Measurements from ENCODE around the gene ASB5.
"Not testable (repeated sequence)": the region's sequence is repeated elsewhere in the genome, so short reads cannot be mapped to it uniquely, and the experiment has no call there.

Gene ASB5

GRCh38 chr4:176293660-176294059, 24.6 kb upstream of the ASB5 start:
- no peak for DNase-seq
- H3K9me3 Mint-ChIP-seq = no peaks in the 10 kb centered on the region
- no peak overlapping the region for H3K4me3 Mint-ChIP-seq
- no peak overlapping the region for H3K27ac Mint-ChIP-seq
- no peak for ATAC-seq (replicated peaks)
- H3K4me1 Mint-ChIP-seq (ENCODE audit: low read depth in 2 of 2) = no peaks in the 10 kb centered on the region
- H3K36me3 Mint-ChIP-seq (ENCODE audit: insufficient read depth) = no peaks in the 10 kb centered on the region
- peaks cover 7 to 12% of the 10 kb centered on the region in 2 donors for H3K27me3 Mint-ChIP-seq

- no peaks in the 10 kb centered on the region for H3K36me3 Mint-ChIP-seq (ENCODE audit: insufficient read depth)
- no peak for ATAC-seq (replicated peaks)
- DNase-seq = no peak
- H3K27me3 Mint-ChIP-seq = peaks cover 7 to 18% of the 10 kb centered on the region in 2 donors
- H3K9me3 Mint-ChIP-seq = no peaks in the 10 kb centered on the region
- H3K27ac Mint-ChIP-seq = no peak overlapping the region
- no peak overlapping the region for H3K4me3 Mint-ChIP-seq
- H3K4me1 Mint-ChIP-seq (ENCODE audit: low read depth in 2 of 2) = no peaks in the 10 kb centered on the region
Observed at GRCh38 chr4:176292920-176293319, 23.9 kb upstream of the ASB5 start.

GRCh38 chr4:176291748-176292147, 22.7 kb upstream of the ASB5 start:
- ATAC-seq (replicated peaks) = no peak
- H3K27ac Mint-ChIP-seq = no peak overlapping the region

GRCh38 chr4:176290520-176290919, 21.5 kb upstream of the ASB5 start:
- H3K4me3 Mint-ChIP-seq = no peak overlapping the region
- ATAC-seq (replicated peaks) = no peak
- no peak for DNase-seq
- no peaks in the 10 kb centered on the region for H3K36me3 Mint-ChIP-seq (ENCODE audit: insufficient read depth)
- H3K27ac Mint-ChIP-seq = no peak overlapping the region
- H3K9me3 Mint-ChIP-seq = no peaks in the 10 kb centered on the region
- H3K4me1 Mint-ChIP-seq (ENCODE audit: low read depth in 2 of 2) = no peaks in the 10 kb centered on the region
- peaks cover 7 to 18% of the 10 kb centered on the region in 2 donors for H3K27me3 Mint-ChIP-seq

More at GRCh38 chr4:176291748-176292147, 22.7 kb upstream of the ASB5 start:
- no peaks in the 10 kb centered on the region for H3K36me3 Mint-ChIP-seq (ENCODE audit: insufficient read depth)
- DNase-seq = no peak
- no peaks in the 10 kb centered on the region for H3K4me1 Mint-ChIP-seq (ENCODE audit: low read depth in 2 of 2)
- peaks cover 7 to 18% of the 10 kb centered on the region in 2 donors for H3K27me3 Mint-ChIP-seq
- no peak overlapping the region for H3K4me3 Mint-ChIP-seq
- no peaks in the 10 kb centered on the region for H3K9me3 Mint-ChIP-seq

GRCh38 chr4:176289561-176289960, 20.5 kb upstream of the ASB5 start:
- Mint-ChIP-seq H3K27me3 (peaks cover 7 to 18% of the 10 kb centered on the region in 2 donors), H3K4me3 (no peak overlapping the region), H3K27ac (no peak overlapping the region)

GRCh38 chr4:176288020-176288419, 19.0 kb upstream of the ASB5 start:
- ATAC-seq (replicated peaks) (no peak), DNase-seq (no peak)
- Mint-ChIP-seq H3K4me3 (no peak overlapping the region), H3K27ac (no peak overlapping the region), H3K36me3 (ENCODE audit: insufficient read depth) (no peaks in the 10 kb centered on the region), H3K4me1 (ENCODE audit: low read depth in 2 of 2) (no peaks in the 10 kb centered on the region), H3K27me3 (peaks cover 7 to 17% of the 10 kb centered on the region in 2 donors), H3K9me3 (no peaks in the 10 kb centered on the region)

More at GRCh38 chr4:176289561-176289960, 20.5 kb upstream of the ASB5 start:
- ATAC-seq (replicated peaks) (no peak), DNase-seq (no peak)
- Mint-ChIP-seq H3K4me1 (ENCODE audit: low read depth in 2 of 2) (no peaks in the 10 kb centered on the region), H3K9me3 (no peaks in the 10 kb centered on the region), H3K36me3 (ENCODE audit: insufficient read depth) (no peaks in the 10 kb centered on the region)

- no peaks in the 10 kb centered on the region for H3K9me3 Mint-ChIP-seq
- DNase-seq = no peak
- H3K4me3 Mint-ChIP-seq = no peak overlapping the region
- peaks cover 7 to 19% of the 10 kb centered on the region in 2 donors for H3K27me3 Mint-ChIP-seq
- no peak overlapping the region for H3K27ac Mint-ChIP-seq
- no peak for ATAC-seq (replicated peaks)
- no peaks in the 10 kb centered on the region for H3K36me3 Mint-ChIP-seq (ENCODE audit: insufficient read depth)
- H3K4me1 Mint-ChIP-seq (ENCODE audit: low read depth in 2 of 2) = no peaks in the 10 kb centered on the region
Observed at GRCh38 chr4:176287546-176287945, 18.5 kb upstream of the ASB5 start.

GRCh38 chr4:176286728-176287127, 17.7 kb upstream of the ASB5 start:
- Mint-ChIP-seq H3K4me1 (ENCODE audit: low read depth in 2 of 2) (no peaks in the 10 kb centered on the region), H3K27ac (no peak overlapping the region), H3K36me3 (ENCODE audit: insufficient read depth) (no peaks in the 10 kb centered on the region), H3K9me3 (no peaks in the 10 kb centered on the region), H3K27me3 (peaks cover 7 to 19% of the 10 kb centered on the region in 2 donors), H3K4me3 (no peak overlapping the region)
- DNase-seq (no peak), ATAC-seq (replicated peaks) (no peak)

GRCh38 chr4:176279560-176279959, 10.5 kb upstream of the ASB5 start:
- H3K36me3 Mint-ChIP-seq (ENCODE audit: insufficient read depth); DNase-seq; H3K4me1 Mint-ChIP-seq (ENCODE audit: low read depth in 2 of 2); H3K27ac Mint-ChIP-seq; H3K4me3 Mint-ChIP-seq; ATAC-seq (replicated peaks); H3K9me3 Mint-ChIP-seq: not testable (repeated sequence)
- H3K27me3 Mint-ChIP-seq = peaks cover 33 to 39% of the 10 kb centered on the region in 2 donors

GRCh38 chr4:176277162-176277904, 8.3 kb upstream of the ASB5 start:
- DNase-seq (peak in 2 of 3 experiments; percentile 1 to 4), ATAC-seq (replicated peaks) (peak; percentile 66)
- no peaks in the 10 kb centered on the region for H3K36me3 Mint-ChIP-seq (ENCODE audit: insufficient read depth)
- H3K9me3 Mint-ChIP-seq = no peaks in the 10 kb centered on the region
- H3K27me3 Mint-ChIP-seq = peaks cover 33 to 39% of the 10 kb centered on the region in 2 donors
- no peaks in the 10 kb centered on the region for H3K4me1 Mint-ChIP-seq (ENCODE audit: low read depth in 2 of 2)
- no peak overlapping the region for H3K27ac Mint-ChIP-seq
- peak overlapping the region in 1 of 2 donors; percentile 14 for H3K4me3 Mint-ChIP-seq

- H3K4me3 Mint-ChIP-seq = no peak overlapping the region
- no peak for ATAC-seq (replicated peaks)
- no peaks in the 10 kb centered on the region for H3K36me3 Mint-ChIP-seq (ENCODE audit: insufficient read depth)
Observed at GRCh38 chr4:176276710-176277109, 7.7 kb upstream of the ASB5 start.

GRCh38 chr4:176274441-176274840, 5.4 kb upstream of the ASB5 start:
- Mint-ChIP-seq H3K9me3 (no peaks in the 10 kb centered on the region), H3K27ac (no peak overlapping the region), H3K4me1 (ENCODE audit: low read depth in 2 of 2) (no peaks in the 10 kb centered on the region), H3K4me3 (no peak overlapping the region), H3K36me3 (ENCODE audit: insufficient read depth) (no peaks in the 10 kb centered on the region), H3K27me3 (peaks cover 20 to 27% of the 10 kb centered on the region in 2 donors)
- ATAC-seq (replicated peaks) = no peak
- no peak for DNase-seq

More at GRCh38 chr4:176276710-176277109, 7.7 kb upstream of the ASB5 start:
- Mint-ChIP-seq H3K9me3 (no peaks in the 10 kb centered on the region), H3K27me3 (peaks cover 33 to 39% of the 10 kb centered on the region in 2 donors), H3K4me1 (ENCODE audit: low read depth in 2 of 2) (no peaks in the 10 kb centered on the region), H3K27ac (no peak overlapping the region)
- DNase-seq = no peak

- DNase-seq (no peak), ATAC-seq (replicated peaks) (no peak)
- H3K27me3 Mint-ChIP-seq = peaks cover 20 to 27% of the 10 kb centered on the region in 2 donors
- no peaks in the 10 kb centered on the region for H3K9me3 Mint-ChIP-seq
- H3K27ac Mint-ChIP-seq = no peak overlapping the region
- H3K4me3 Mint-ChIP-seq = no peak overlapping the region
- no peaks in the 10 kb centered on the region for H3K4me1 Mint-ChIP-seq (ENCODE audit: low read depth in 2 of 2)
- no peaks in the 10 kb centered on the region for H3K36me3 Mint-ChIP-seq (ENCODE audit: insufficient read depth)
Observed at GRCh38 chr4:176273736-176274135, 4.7 kb upstream of the ASB5 start.

- Mint-ChIP-seq H3K27ac (no peak overlapping the region), H3K4me3 (no peak overlapping the region), H3K36me3 (ENCODE audit: insufficient read depth) (no peaks in the 10 kb centered on the region), H3K9me3 (no peaks in the 10 kb centered on the region), H3K4me1 (ENCODE audit: low read depth in 2 of 2) (no peaks in the 10 kb centered on the region), H3K27me3 (peaks cover 18 to 27% of the 10 kb centered on the region in 2 donors)
- no peak for ATAC-seq (replicated peaks)
- DNase-seq = no peak
Observed at GRCh38 chr4:176272799-176273198, 3.8 kb upstream of the ASB5 start.

Data from effector memory CD8-positive, alpha-beta T cell (primary cell).